Amniotic epithelial cell (primary cell): ENCODE data around the gene PIK3R1.

Experiments used
- DNase-seq: peaks from one replicate; pipeline ENCODE4 v3.0.0-alpha.2; 2010; ENCODE audit warnings: low read depth

PIK3R1 gene

DNA sequence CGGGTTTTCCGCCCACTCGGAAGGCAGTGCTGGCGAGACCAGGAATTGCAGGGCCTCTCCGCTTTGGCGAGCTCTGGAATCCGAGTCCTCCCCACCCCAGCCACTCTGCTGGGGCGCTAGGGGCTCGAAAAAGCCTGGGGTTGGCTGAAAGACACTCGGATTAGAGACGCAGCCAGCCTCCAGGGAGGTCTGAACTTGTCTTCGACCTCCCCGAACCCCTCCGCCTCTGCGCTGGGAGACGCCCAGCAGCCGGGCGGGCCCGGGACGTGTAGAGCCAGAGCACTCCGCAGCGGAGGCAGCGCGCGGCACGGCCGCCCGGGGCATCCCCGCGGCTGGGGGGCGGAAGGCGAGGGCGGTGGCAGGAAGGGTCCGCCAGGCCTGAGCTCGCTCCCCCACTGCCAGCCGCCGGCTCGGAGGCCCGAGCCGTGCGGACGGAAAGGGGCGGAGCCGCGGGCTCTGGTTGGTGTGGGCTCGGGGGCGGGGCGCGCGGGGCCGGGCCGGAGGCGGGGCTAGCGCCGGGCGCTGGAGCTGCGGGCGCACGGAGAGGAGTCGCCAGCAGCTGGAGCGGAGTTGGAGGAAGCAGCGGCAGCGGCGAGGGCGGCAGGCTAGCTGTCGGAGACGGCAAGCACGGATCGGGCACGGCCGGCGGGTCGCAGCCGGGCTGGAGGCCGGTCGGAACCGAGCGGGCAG, at the start of gene PIK3R1:
PIK3R1 (plus strand) TSS at position 549 of the 690 bp plus-strand sequence. CDS start 10,920 bp downstream, outside the sequence.
- peak; percentile 89 for DNase-seq

GRCh38 chr5:68167195-68167651, 48.3 kb upstream of the PIK3R1 start:
- no peak for DNase-seq

DNA sequence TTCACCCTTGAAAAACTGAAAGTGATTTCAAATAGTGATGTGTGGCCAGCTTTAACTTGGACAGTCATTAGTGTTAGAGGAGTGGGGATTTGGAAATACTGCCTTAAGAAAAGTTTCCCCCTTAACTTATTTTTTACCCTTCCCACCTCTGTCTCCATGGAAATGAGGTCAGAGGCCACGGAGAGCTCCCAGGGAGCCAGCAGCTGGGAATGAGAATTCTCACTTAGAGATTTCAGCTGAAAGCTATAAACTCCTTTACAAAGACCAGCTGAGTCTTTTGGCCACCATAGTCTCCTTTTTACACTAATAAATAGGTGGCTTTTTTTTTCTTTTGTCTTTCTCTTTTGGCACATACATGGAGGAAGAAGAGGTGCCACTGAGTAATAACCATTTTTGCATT, 45.7 kb upstream of the PIK3R1 start:
- DNase-seq = no peak

DNA sequence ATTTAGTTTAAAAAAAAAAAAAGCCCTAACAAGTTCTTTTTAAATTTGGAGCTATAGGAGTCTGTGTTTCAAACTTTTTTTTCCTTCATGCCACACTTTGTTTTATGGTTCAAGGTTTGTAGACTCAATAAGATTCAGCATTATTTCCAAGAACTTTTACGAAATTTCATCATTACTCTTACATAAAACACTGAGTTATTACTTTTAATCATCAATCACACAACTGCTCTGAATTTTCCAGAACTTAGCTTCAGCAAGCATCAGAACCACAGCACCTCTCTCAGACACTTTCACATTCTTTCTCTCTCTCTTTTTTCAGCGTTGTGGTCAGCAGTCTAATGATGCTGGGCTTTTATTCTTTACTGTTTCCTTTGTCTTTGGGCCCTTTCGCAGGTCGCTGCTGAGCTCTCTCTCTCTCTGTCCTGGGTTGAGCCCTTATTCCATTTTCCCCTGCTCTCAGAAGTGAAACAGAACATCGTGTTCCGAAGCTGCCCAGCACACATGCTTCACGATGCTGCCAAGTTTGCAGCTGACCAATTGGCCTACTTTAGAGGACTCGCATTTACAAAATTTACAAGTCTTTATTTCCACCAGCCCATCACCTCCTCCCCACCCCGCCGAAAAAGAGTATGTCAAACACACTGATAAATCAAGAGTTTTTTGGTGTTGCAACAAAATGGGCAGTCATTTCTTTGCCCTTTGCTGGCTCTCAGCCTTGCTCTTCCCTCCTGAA, 44.6 kb upstream of the PIK3R1 start:
- DNase-seq = peak; percentile 72

GRCh38 chr5:68172314-68172713, 43.2 kb upstream of the PIK3R1 start:
- no peak for DNase-seq

DNA sequence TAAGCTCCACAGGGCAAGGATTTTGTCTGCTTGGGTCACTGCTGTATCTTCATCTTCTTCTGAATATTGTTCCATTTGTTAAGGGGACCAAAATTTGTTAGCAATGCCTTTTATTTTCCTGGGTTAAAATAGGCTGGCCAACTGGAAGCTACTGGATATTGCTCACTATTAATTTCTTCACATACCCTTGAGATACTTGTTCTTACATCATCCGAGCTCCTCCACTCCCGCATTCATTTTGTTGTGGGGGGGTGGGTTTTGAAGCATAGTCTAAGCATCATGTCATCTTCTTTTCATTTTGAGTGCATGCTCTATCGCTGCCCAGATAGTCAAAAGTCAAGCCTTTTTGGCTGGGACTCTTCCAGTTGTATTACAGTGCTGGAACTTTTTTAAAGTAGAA, 42.5 kb upstream of the PIK3R1 start:
- DNase-seq = peak; percentile 22

GRCh38 chr5:68176253-68176652, 39.3 kb upstream of the PIK3R1 start:
- no peak for DNase-seq

- DNase-seq = no peak
These were observed 38.6 kb upstream of the PIK3R1 start for GRCh38 chr5:68176802-68177479.

GRCh38 chr5:68177676-68178075, 37.9 kb upstream of the PIK3R1 start:
- DNase-seq = no peak

- DNase-seq = peak; percentile 39
These were observed 37.0 kb upstream of the PIK3R1 start for GRCh38 chr5:68178579-68178978.

- no peak for DNase-seq
These were observed 35.2 kb upstream of the PIK3R1 start for GRCh38 chr5:68180121-68181038.

GRCh38 chr5:68181039-68181599, 34.4 kb upstream of the PIK3R1 start:
- no peak for DNase-seq

DNA sequence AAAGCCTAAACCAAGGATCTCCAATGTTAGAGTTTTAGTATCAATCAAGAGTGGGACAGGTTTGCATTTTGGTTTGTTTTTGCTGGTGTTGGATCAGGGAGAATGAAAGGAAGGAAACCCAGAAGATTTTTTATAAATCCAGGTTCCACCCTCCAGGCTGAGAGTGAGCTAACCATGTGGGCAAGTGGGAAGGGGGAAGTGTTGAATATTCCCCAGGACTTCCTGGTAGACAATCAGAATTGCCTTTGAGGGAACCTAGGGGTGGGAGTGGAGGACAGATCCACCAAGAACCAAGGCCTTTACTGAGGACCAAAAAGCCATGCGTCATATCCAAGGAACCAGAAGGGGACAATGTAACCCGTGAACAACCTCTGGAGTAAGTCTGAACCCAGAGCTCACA, 33.5 kb upstream of the PIK3R1 start:
- DNase-seq = no peak

DNA sequence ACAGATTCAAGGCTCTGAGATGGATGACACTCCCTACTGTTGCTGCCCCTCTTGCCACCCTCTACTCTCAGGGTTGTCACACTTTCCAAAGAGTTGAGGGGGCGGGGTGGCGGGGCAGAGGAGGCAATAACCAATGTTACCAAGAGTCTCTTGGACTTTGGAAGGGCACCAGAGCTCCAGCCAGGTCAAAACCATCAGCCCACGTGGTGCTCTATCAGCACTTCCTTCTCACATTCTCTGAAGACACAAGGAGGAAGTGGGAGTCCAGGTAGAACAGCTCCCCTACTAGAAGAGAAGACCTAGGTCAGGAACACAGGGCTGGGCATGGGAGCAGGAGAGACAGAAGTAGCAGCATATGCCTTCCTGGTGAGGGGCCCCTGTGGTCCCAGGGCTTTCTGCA, 33.0 kb upstream of the PIK3R1 start:
- DNase-seq = no peak

DNA sequence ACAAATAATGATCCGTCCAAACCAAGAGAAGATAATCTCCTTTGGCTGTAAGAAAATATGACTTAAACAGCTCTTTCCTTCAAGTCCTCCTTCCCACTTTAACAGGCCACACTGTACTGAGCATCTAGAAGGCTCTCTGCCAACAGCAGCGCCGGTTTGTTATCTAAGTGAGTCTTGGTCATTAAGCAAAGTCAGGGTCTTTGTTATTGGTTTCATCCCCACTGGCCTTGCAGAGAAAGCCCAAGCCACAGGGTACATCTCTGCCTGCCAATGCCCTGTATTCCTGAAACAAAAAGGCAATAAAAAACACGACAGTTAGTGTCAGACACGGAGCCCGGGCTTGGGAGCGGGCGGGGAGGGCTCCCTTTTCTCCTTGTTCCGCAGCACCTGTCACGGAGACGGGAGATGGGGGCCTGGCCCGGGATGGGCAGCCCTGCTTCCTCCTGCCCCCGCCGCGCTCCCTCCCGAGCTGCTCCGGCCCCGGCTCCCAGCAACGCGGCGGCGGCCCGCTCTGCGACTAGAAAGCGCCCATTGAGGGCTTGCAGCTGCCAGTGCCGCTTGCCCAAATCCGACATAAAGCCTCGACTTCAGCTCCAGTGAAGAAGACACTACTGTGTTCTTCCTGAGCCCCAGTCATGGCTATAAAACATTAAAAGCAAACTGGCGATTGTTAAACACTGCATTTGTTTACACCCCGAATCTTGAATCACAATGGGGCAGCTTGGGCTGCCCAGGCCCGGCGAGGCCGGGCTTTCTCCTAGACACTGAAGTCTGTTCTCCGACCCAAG, 28.1 kb upstream of the PIK3R1 start:
- DNase-seq = peak; percentile 72

DNA sequence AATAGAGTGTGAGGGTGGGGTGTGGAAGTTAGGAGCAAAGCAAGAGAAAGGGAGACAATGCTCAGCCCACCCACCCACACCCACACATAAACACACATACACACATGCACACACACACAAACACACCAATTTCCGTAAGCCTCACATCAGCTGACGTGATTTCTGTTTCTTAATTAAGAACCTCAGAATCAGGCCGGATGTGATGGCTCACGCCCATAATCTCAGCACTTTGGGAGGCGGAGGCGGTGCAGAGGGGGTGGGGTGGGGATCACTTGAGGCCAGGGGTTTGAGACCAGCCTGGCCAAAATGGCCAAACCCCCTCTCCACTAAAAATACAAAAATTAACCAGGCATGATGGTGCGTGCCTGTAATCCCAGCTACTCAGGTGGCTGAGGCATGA, 26.4 kb upstream of the PIK3R1 start:
- no peak for DNase-seq

DNA sequence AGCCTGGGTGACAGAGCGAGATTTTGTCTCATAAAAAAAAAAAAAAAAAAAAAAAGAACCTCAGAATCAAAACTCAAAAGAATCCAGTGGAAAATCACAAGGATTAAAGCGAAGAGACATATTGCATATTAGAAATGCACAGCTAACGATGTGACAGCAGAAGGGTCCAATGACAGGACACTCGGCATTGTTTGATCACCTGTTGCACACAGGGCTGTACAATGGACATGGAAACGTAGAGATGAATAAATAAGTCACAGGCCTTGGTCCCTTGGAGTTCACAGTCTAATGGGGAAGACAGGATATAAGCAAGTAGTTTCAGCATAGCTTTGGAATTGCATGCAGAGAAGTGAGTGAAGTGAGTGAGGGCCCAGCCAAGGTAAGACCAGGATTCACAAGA, 25.9 kb upstream of the PIK3R1 start:
- DNase-seq = no peak

DNA sequence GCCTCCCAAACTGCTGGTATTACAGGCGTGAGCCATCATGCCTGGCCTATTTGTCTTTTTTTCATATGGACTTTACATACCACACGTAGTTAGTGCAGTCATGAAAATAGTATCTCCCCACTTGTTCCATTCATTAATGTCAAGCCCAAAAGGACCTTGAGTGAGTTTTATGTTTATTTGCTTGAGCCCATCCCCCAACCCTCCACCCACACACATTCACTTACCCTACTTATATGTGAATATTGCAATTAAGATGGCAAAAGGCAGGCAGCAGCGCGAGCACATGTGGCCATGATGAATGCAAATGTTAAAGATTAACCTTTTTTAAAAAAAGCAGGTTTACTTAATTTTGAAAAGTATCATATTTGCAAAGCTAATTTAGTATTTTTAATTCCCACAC, 24.9 kb upstream of the PIK3R1 start:
- no peak for DNase-seq

DNA sequence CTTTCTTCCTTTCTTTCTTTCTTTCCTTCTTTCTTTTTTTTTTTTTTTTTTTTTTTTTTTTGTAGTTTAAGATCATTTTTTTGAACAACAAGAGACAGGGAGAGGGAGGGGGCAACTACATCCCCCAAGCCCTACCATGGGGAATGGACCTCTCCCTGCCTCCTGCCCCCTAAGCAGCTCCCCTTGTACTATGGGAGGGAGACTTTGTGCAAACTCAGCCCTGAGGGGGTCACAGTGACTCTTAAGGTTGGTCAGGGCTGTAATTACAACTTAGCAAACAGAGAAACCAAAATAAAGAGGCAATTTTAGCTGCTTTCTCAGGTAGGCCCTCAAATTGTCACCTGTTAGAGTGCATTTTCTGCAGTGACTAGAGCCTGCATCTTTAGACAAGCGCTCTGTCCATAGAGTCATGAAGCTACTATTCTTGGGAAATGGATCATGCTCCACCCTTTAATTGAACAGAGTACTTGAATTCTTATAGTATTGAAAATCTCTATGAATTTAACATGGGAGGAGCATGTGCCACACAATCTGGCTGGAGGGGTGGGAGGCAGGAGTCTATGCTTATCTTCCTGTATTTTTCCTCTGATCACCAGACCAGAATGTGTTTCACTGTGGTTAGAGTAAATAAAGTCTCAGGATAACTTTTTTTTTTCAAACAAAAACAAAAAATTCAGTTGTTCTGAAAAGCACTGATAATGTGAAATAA, 24.3 kb upstream of the PIK3R1 start:
- no peak for DNase-seq

DNA sequence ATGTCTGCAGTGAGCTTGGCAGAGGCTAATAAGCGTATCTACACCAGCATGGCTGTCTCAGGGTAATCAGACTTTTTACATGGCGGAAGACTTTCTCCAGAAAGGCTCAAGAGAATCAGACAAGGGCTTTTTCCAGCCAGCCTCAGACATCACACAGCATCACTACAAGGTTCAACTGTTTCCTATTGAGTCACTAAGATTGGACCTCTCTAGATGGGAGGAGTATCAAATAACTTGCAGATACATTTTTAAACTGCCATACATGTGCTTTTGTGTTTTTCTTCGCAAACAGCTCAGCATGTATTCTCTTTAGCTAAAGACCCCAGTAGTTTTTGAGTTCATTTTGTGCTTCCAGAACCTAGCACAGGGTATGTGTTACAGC, 22.9 kb upstream of the PIK3R1 start:
- DNase-seq = no peak
